Measurements from ENCODE around the gene ARFGAP1.

ARFGAP1 gene

GRCh38 chr20:63272105-63273058 is at the start of gene ARFGAP1:
TSS of gene ARFGAP1 (plus strand) at chr20:63272813. CDS start at chr20:63275581, 2,768 bp downstream.
- DNase-seq = peak; percentile 96

- no peak for DNase-seq
These were observed 49.3 kb upstream of the ARFGAP1 start for GRCh38 chr20:63223121-63223825.

GRCh38 chr20:63223826-63224207 is 48.8 kb upstream of the ARFGAP1 start:
- DNase-seq = no peak

- no peak for DNase-seq
These were observed 48.1 kb upstream of the ARFGAP1 start for GRCh38 chr20:63224412-63225081.

GRCh38 chr20:63225082-63225454 is 47.5 kb upstream of the ARFGAP1 start:
- no peak for DNase-seq

GRCh38 chr20:63226042-63226943 is 46.3 kb upstream of the ARFGAP1 start:
- DNase-seq = no peak

GRCh38 chr20:63227260-63227659 is 45.4 kb upstream of the ARFGAP1 start:
- DNase-seq = no peak

GRCh38 chr20:63228806-63229205 is 43.8 kb upstream of the ARFGAP1 start:
- DNase-seq = no peak

GRCh38 chr20:63230800-63231268 is 41.8 kb upstream of the ARFGAP1 start:
- peak; percentile 82 for DNase-seq

- DNase-seq = no peak
These were observed 40.2 kb upstream of the ARFGAP1 start for GRCh38 chr20:63232235-63233060.

- no peak for DNase-seq
These were observed 39.6 kb upstream of the ARFGAP1 start for GRCh38 chr20:63233061-63233344.

GRCh38 chr20:63233924-63234323 is 38.7 kb upstream of the ARFGAP1 start:
- DNase-seq = no peak

GRCh38 chr20:63234693-63235398 is 37.8 kb upstream of the ARFGAP1 start:
- no peak for DNase-seq

- DNase-seq = no peak
These were observed 37.1 kb upstream of the ARFGAP1 start, which contains the start of gene BIRC7 for GRCh38 chr20:63235399-63235983. TSS of gene BIRC7 (plus strand) at chr20:63235905. CDS start at chr20:63236097, 192 bp downstream.

GRCh38 chr20:63236116-63236837 is 36.3 kb upstream of the ARFGAP1 start:
- DNase-seq = no peak

- DNase-seq = no peak
These were observed 34.6 kb upstream of the ARFGAP1 start for GRCh38 chr20:63238031-63238430.

- DNase-seq = no peak
These were observed 34.0 kb upstream of the ARFGAP1 start for GRCh38 chr20:63238514-63239125.

- DNase-seq = no peak
These were observed 33.2 kb upstream of the ARFGAP1 start for GRCh38 chr20:63239431-63239830.

GRCh38 chr20:63240004-63240403 is 32.6 kb upstream of the ARFGAP1 start:
- no peak for DNase-seq
